ENCODE results near the gene MAP2K7.

MAP2K7 gene

GRCh38 chr19:7867092-7867844 lies 36.4 kb upstream of the MAP2K7 start:
- DNase-seq, result no peak

- DNase-seq, result no peak
Observed at GRCh38 chr19:7868326-7868670, 35.4 kb upstream of the MAP2K7 start.

GRCh38 chr19:7868671-7869452 lies 34.8 kb upstream of the MAP2K7 start:
- no peak for DNase-seq

- DNase-seq, result no peak
Observed at GRCh38 chr19:7869453-7869909, 34.2 kb upstream of the MAP2K7 start.

GRCh38 chr19:7869910-7870511 lies 33.7 kb upstream of the MAP2K7 start:
- no peak for DNase-seq

GRCh38 chr19:7870571-7871436 lies 32.9 kb upstream of the MAP2K7 start:
- peak; percentile 26 for DNase-seq

- peak; percentile 54 for DNase-seq
Observed at GRCh38 chr19:7871437-7872305, 32.0 kb upstream of the MAP2K7 start.

GRCh38 chr19:7872306-7873204 lies 31.1 kb upstream of the MAP2K7 start:
- no peak for DNase-seq

GRCh38 chr19:7873304-7874075 lies 30.2 kb upstream of the MAP2K7 start:
- DNase-seq, result no peak

GRCh38 chr19:7874076-7874896 lies 29.4 kb upstream of the MAP2K7 start, which contains the start of gene PRR36:
TSS of gene PRR36 (minus strand) at chr19:7874390. CDS start at chr19:7873689, 701 bp downstream.
- peak; percentile 89 for DNase-seq

- DNase-seq, result no peak
Observed at GRCh38 chr19:7874897-7875273, 28.8 kb upstream of the MAP2K7 start.

GRCh38 chr19:7877249-7877836 lies 26.3 kb upstream of the MAP2K7 start:
- no peak for DNase-seq

- no peak for DNase-seq
Observed at GRCh38 chr19:7879111-7879807, 24.4 kb upstream of the MAP2K7 start.

- DNase-seq, result peak; percentile 47
Observed at GRCh38 chr19:7879836-7880235, 23.8 kb upstream of the MAP2K7 start.

GRCh38 chr19:7881910-7882309 lies 21.8 kb upstream of the MAP2K7 start:
- no peak for DNase-seq

- no peak for DNase-seq
Observed at GRCh38 chr19:7883105-7883504, 20.6 kb upstream of the MAP2K7 start.

GRCh38 chr19:7883796-7884570 lies 19.7 kb upstream of the MAP2K7 start:
- DNase-seq, result no peak

Data from NCI-H2171 (cell line).